Epithelial cell of umbilical artery (primary cell): ENCODE data around the gene DYNLRB1. TPM values are rescaled to one million over a fixed set of nuclear protein-coding genes. Genes with fewer than 3 reads are reported as not detected.

Experiments used
- total RNA-seq: library from RNA; depleted of rRNA; stranded (reverse); fragments of >200 nt; gene quantifications from 2 replicates; pipeline ENCODE4 v1.2.3, GENCODE V29; 2014

DYNLRB1 gene
- 14.9 and 23.7 TPM in 2 replicates for total RNA-seq

GRCh38 chr20:34516247-34517113, at the start of gene DYNLRB1:
DYNLRB1 (plus strand) TSS chr20:34516422; CDS start chr20:34516459, 37 bp downstream.

GRCh38 chr20:34558320-34559218, 42.3 kb downstream of the DYNLRB1 start, which contains the start of gene MAP1LC3A:
MAP1LC3A (plus strand) TSS chr20:34558718; CDS start chr20:34558869, 151 bp downstream.

Other genes starting within 250 kb of the DYNLRB1 start
- gene AHCY, start 213.1 kb upstream of the DYNLRB1 start, total RNA-seq = 124 and 130 TPM in 2 replicates
- 68.9 and 72.3 TPM in 2 replicates for gene ITCH, start 153.1 kb upstream of the DYNLRB1 start, total RNA-seq
- 15.8 and 18.5 TPM in 2 replicates for gene MAP1LC3A, start 42.3 kb downstream of the DYNLRB1 start, total RNA-seq
- gene PIGU, start 160.7 kb downstream of the DYNLRB1 start, total RNA-seq = 5.8 and 7.1 TPM in 2 replicates
- gene TP53INP2, start 187.9 kb downstream of the DYNLRB1 start, total RNA-seq = 3.0 and 4.5 TPM in 2 replicates